Naive B cell (primary cell): ENCODE data around the gene TJP2. TPM values are rescaled to one million over a fixed set of nuclear protein-coding genes. Genes with fewer than 3 reads are reported as not detected.
A peak's percentile ranks its signal among the peaks of the same experiment; 100 is the strongest.

Source experiments
- ATAC-seq, 2 donors: fragments of 150-1000 bp; cut with Tn5 transposase; 2 replicates each; pipeline ENCODE4 v1.10.0; 2021; ENCODE audit warnings: low read depth in 2 of 2, mild to moderate bottlenecking in 2 of 2, moderate library complexity in 2 of 2
- DNase-seq: peaks from one replicate; pipeline ENCODE4 v3.0.0; 2022
- H3K27ac Mint-ChIP-seq, 6 donors: one replicate each; pipeline ENCODE4 v1.8.0; 2020 to 2022; ENCODE audit warnings: mild to moderate bottlenecking in 6 of 6, mixed read lengths in 6 of 6, moderate library complexity in 5 of 6, inconsistent platforms in 2 of 6
- H3K27me3 Mint-ChIP-seq, 3 donors: one replicate each; pipeline ENCODE4 v1.8.0; 2021 to 2022; ENCODE audit warnings: mixed read lengths in 3 of 3, mild to moderate bottlenecking in 1 of 3
- H3K36me3 Mint-ChIP-seq, 2 donors: one replicate each; pipeline ENCODE4 v1.8.0; 2020 to 2022; ENCODE audit warnings: mixed read lengths in 2 of 2, inconsistent platforms in 1 of 2, mild to moderate bottlenecking in 1 of 2
- H3K4me1 Mint-ChIP-seq, 3 donors: one replicate each; pipeline ENCODE4 v1.8.0; 2020 to 2022; ENCODE audit warnings: mixed read lengths in 3 of 3, inconsistent platforms in 1 of 3, mild to moderate bottlenecking in 1 of 3, moderate library complexity in 1 of 3
- H3K4me3 Mint-ChIP-seq, 8 donors: one replicate each; pipeline ENCODE4 v1.8.0; 2020 to 2022; ENCODE audit warnings: mild to moderate bottlenecking in 8 of 8, mixed read lengths in 8 of 8, moderate library complexity in 8 of 8, inconsistent platforms in 2 of 8
- H3K9me3 Mint-ChIP-seq, 7 donors: one replicate each; pipeline ENCODE4 v1.8.0; 2020 to 2022; ENCODE audit warnings: mixed read lengths in 7 of 7, mild to moderate bottlenecking in 5 of 7, inconsistent platforms in 2 of 7, moderate library complexity in 1 of 7
- polyA plus RNA-seq, 6 donors: library from polyadenylated mRNA; unstranded; fragments of 300-500 nt; fragmentation: Illumina TruSeq; gene quantifications; one replicate each; pipeline ENCODE4 v1.2.3, GENCODE V29; 2021; ENCODE audit warnings: low read depth in 6 of 6

The TJP2 gene
- polyA plus RNA-seq, 6 donors from 2014 or later = 0.35 to 1.5 (median 0.52) TPM; not detected in 1

GRCh38 chr9:69204849-69205248 is 30.8 kb downstream of the TJP2 start:
- Mint-ChIP-seq H3K36me3 (no peaks in the 10 kb centered on the region), H3K4me1 (peaks cover 8 to 9% (median 9%) of the 10 kb centered on the region in 3 donors), H3K27ac (no peak overlapping the region), H3K4me3 (no peak overlapping the region), H3K27me3 (peaks cover 0 to 1% (median 0%) of the 10 kb centered on the region in 3 donors), H3K9me3 (no peaks in the 10 kb centered on the region)
- ATAC-seq = no peak
- DNase-seq = no peak

DNA sequence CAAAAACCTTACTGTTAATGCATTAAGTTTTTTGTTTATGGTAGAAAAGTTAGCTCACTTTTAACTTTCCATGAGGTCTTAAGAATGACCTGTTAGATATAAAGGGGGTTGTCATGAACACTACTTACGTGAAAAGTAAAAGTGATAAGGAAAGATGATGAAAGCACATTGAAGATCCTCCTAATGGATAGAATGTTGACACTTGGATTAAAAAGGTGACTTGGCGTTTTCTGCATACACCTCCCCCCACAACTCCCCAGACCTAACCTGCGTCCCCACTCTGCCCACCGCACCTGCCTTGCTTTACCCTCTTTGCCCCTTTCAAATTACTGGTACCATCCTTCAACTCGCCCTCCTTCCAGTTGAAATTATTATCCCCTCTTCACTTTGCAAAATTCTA is 32.0 kb downstream of the TJP2 start:
- Mint-ChIP-seq H3K4me1 (no peaks in the 10 kb centered on the region), H3K27ac (no peak overlapping the region), H3K27me3 (no peaks in the 10 kb centered on the region), H3K9me3 (no peaks in the 10 kb centered on the region), H3K4me3 (no peak overlapping the region), H3K36me3 (no peaks in the 10 kb centered on the region)
- DNase-seq = no peak
- ATAC-seq = no peak

- H3K27me3 Mint-ChIP-seq = no peaks in the 10 kb centered on the region
- no peaks in the 10 kb centered on the region for H3K36me3 Mint-ChIP-seq
Measured at GRCh38 chr9:69207503-69207902, 33.4 kb downstream of the TJP2 start.

GRCh38 chr9:69211424-69212036 is 37.5 kb downstream of the TJP2 start:
- H3K4me3 Mint-ChIP-seq = no peak overlapping the region
- H3K27ac Mint-ChIP-seq = no peak overlapping the region
- no peaks in the 10 kb centered on the region for H3K4me1 Mint-ChIP-seq
- DNase-seq = no peak
- ATAC-seq = no peak
- H3K9me3 Mint-ChIP-seq = no peaks in the 10 kb centered on the region
- H3K27me3 Mint-ChIP-seq = no peaks in the 10 kb centered on the region
- H3K36me3 Mint-ChIP-seq = no peaks in the 10 kb centered on the region

More at GRCh38 chr9:69207503-69207902, 33.4 kb downstream of the TJP2 start:
- H3K4me1 Mint-ChIP-seq = no peaks in the 10 kb centered on the region
- H3K9me3 Mint-ChIP-seq = no peaks in the 10 kb centered on the region
- ATAC-seq = no peak
- no peak for DNase-seq
- H3K4me3 Mint-ChIP-seq = no peak overlapping the region
- no peak overlapping the region for H3K27ac Mint-ChIP-seq

DNA sequence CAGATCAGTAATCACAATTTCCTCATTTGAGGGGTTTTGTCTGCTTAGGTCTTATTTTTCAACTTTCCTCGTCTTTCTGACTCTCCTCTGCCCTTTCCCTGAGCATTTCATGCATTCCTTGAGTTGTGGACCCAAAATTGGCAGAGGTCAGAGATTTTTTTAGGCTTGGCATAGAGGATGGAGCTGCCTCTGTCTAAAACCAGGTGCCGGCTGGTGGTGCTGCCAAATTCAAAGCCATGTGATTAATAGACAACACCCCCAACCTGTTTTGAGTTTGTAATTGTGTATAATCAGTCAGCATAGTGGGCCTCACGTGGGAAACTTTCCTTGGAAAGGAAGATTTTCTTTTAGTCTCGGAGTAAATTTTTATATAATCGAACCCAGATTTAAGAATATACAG is 39.6 kb downstream of the TJP2 start:
- Mint-ChIP-seq H3K9me3 (no peaks in the 10 kb centered on the region), H3K4me3 (no peak overlapping the region), H3K27me3 (no peaks in the 10 kb centered on the region), H3K4me1 (no peaks in the 10 kb centered on the region), H3K36me3 (no peaks in the 10 kb centered on the region), H3K27ac (no peak overlapping the region)
- ATAC-seq (no peak), DNase-seq (no peak)

GRCh38 chr9:69214939-69215338 is 40.9 kb downstream of the TJP2 start:
- DNase-seq (no peak), ATAC-seq (no peak)
- Mint-ChIP-seq H3K4me1 (no peaks in the 10 kb centered on the region), H3K9me3 (no peaks in the 10 kb centered on the region), H3K4me3 (no peak overlapping the region), H3K27ac (no peak overlapping the region), H3K36me3 (no peaks in the 10 kb centered on the region), H3K27me3 (no peaks in the 10 kb centered on the region)

DNA sequence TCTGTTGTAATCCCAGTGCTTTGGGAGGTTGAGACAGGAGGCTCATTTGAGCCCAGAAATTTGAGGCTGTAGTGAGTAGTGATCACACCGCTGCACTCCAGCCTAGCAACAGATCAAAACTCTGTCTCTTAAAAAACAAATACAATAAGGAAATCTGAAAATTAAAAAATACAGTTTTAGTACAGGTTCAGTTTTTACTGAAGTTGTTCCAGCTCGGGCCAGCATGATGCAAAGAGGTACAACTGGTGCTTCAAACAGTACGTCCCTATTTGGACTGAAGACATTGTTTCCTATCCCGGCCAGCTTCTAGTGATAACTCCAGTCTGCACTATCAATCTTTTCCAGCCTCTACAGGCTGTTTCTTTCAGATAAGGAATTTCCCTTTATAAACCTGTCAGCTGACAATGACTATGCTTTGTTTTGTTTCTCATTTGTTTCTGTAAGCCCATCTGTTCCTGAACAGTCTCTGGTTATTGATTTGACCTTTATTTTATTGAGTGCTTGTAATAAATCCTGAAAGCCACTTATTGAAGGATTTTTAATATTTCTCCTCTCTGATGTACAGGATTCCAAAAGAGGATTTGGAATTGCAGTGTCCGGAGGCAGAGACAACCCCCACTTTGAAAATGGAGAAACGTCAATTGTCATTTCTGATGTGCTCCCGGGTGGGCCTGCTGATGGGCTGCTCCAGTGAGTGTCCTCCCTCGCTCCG is 41.9 kb downstream of the TJP2 start:
- H3K27me3 Mint-ChIP-seq = no peaks in the 10 kb centered on the region
- DNase-seq = no peak
- no peaks in the 10 kb centered on the region for H3K9me3 Mint-ChIP-seq
- H3K4me3 Mint-ChIP-seq = no peak overlapping the region
- no peak for ATAC-seq
- no peaks in the 10 kb centered on the region for H3K4me1 Mint-ChIP-seq
- no peaks in the 10 kb centered on the region for H3K36me3 Mint-ChIP-seq
- no peak overlapping the region for H3K27ac Mint-ChIP-seq

DNA sequence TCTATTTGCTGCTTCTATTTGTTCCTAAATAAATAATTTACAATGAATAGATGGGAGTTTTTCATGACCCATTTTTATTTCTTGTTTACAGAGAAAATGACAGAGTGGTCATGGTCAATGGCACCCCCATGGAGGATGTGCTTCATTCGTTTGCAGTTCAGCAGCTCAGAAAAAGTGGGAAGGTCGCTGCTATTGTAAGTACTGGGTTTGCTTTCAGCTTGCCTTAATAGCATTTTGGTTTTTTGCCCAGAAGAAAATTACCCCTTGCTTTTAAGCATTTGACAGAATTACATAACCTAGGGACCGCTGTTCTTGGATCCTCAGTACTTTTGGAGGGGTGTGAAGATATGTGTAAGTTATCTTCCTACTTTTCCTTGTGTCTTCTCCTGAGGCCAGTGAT is 44.1 kb downstream of the TJP2 start:
- ATAC-seq (no peak), DNase-seq (no peak)
- no peaks in the 10 kb centered on the region for H3K36me3 Mint-ChIP-seq
- no peak overlapping the region for H3K27ac Mint-ChIP-seq
- H3K9me3 Mint-ChIP-seq = no peaks in the 10 kb centered on the region
- no peak overlapping the region for H3K4me3 Mint-ChIP-seq
- H3K4me1 Mint-ChIP-seq = no peaks in the 10 kb centered on the region
- no peaks in the 10 kb centered on the region for H3K27me3 Mint-ChIP-seq

GRCh38 chr9:69221036-69221435 is 47.0 kb downstream of the TJP2 start:
- H3K4me3 Mint-ChIP-seq = no peak overlapping the region
- no peak for DNase-seq
- no peaks in the 10 kb centered on the region for H3K9me3 Mint-ChIP-seq
- no peaks in the 10 kb centered on the region for H3K4me1 Mint-ChIP-seq
- H3K36me3 Mint-ChIP-seq = peaks cover 0 to 7% of the 10 kb centered on the region in 2 donors
- H3K27me3 Mint-ChIP-seq = no peaks in the 10 kb centered on the region
- no peak for ATAC-seq
- H3K27ac Mint-ChIP-seq = no peak overlapping the region

DNA sequence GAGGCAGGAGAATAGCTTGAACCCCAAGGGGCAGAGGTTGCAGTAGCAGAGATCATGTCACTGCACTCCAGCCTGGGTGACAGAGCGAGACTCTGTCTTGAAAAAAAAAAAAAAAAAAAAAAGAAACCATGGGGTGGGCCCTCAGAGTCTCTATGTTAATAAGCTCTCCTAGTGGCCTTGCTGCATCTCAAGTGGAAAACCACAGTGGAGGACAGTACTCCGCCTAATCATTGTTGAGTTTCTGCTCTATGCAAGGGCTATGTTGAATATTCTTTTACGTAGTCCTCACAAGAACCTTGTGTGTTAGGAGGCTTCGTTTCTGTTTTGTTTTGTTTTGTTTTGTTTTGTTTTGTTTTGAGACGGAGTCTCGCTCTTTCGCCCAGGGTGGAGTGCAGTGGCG is 48.9 kb downstream of the TJP2 start:
- no peak overlapping the region for H3K27ac Mint-ChIP-seq
- H3K4me3 Mint-ChIP-seq = no peak overlapping the region
- H3K36me3 Mint-ChIP-seq = peaks cover 0 to 7% of the 10 kb centered on the region in 2 donors
- H3K9me3 Mint-ChIP-seq = no peaks in the 10 kb centered on the region
- H3K4me1 Mint-ChIP-seq = no peaks in the 10 kb centered on the region
- DNase-seq = no peak
- ATAC-seq = no peak
- H3K27me3 Mint-ChIP-seq = no peaks in the 10 kb centered on the region

GRCh38 chr9:69223605-69224004 is 49.5 kb downstream of the TJP2 start:
- DNase-seq (no peak), ATAC-seq (no peak)
- peaks cover 0 to 7% of the 10 kb centered on the region in 2 donors for H3K36me3 Mint-ChIP-seq
- no peaks in the 10 kb centered on the region for H3K4me1 Mint-ChIP-seq
- no peaks in the 10 kb centered on the region for H3K27me3 Mint-ChIP-seq
- no peak overlapping the region for H3K4me3 Mint-ChIP-seq
- no peak overlapping the region for H3K27ac Mint-ChIP-seq
- H3K9me3 Mint-ChIP-seq = no peaks in the 10 kb centered on the region

GRCh38 chr9:69229367-69229766 is 55.3 kb downstream of the TJP2 start:
- H3K4me3 Mint-ChIP-seq = no peak overlapping the region
- no peaks in the 10 kb centered on the region for H3K27me3 Mint-ChIP-seq
- H3K27ac Mint-ChIP-seq = no peak overlapping the region
- no peak for DNase-seq
- ATAC-seq = no peak
- no peaks in the 10 kb centered on the region for H3K9me3 Mint-ChIP-seq
- H3K36me3 Mint-ChIP-seq = peaks cover 0 to 7% of the 10 kb centered on the region in 2 donors
- no peaks in the 10 kb centered on the region for H3K4me1 Mint-ChIP-seq

- H3K4me3 Mint-ChIP-seq = peak overlapping the region in 1 of 8 donors; percentile 78
- H3K4me1 Mint-ChIP-seq = no peaks in the 10 kb centered on the region
- H3K9me3 Mint-ChIP-seq = no peaks in the 10 kb centered on the region
- H3K27me3 Mint-ChIP-seq = no peaks in the 10 kb centered on the region
- no peaks in the 10 kb centered on the region for H3K36me3 Mint-ChIP-seq
- H3K27ac Mint-ChIP-seq = no peak overlapping the region
- DNase-seq (no peak), ATAC-seq (no peak)
Measured at GRCh38 chr9:69232135-69232534, 58.1 kb downstream of the TJP2 start.

- ATAC-seq (no peak), DNase-seq (no peak)
- Mint-ChIP-seq H3K9me3 (no peaks in the 10 kb centered on the region), H3K27me3 (no peaks in the 10 kb centered on the region), H3K4me1 (no peaks in the 10 kb centered on the region), H3K4me3 (no peak overlapping the region), H3K36me3 (no peaks in the 10 kb centered on the region), H3K27ac (no peak overlapping the region)
Measured at GRCh38 chr9:69234683-69235082, 60.6 kb downstream of the TJP2 start.
